Loucy (cell line): ENCODE results near the gene WDPCP.

Source experiments
- CTCF ChIP-seq: fragments of 200-600 bp; sonication (generic); conservative IDR thresholded peaks from 2 replicates; pipeline ENCODE4 v1.5.1; 2014; ENCODE audit warnings: mild to moderate bottlenecking, antibody characterized with exemption, low read length
- EZH2phosphoT487 ChIP-seq: fragments of 200-600 bp; IDR thresholded peaks from 2 replicates; pipeline ENCODE4 v1.6.1; 2018; ENCODE audit warnings: antibody characterized with exemption, mild to moderate bottlenecking, moderate library complexity, borderline replicate concordance

- TF ChIP-seq CTCF (no peak), EZH2phosphoT487 (no peak)
Observed at GRCh38 chr2:63334910-63335309, 253.4 kb downstream of the WDPCP start.
